ENCODE results near the gene IQGAP1. TPM values are rescaled to one million over a fixed set of nuclear protein-coding genes. Genes with fewer than 3 reads are reported as not detected.

Gene IQGAP1
- polyA plus RNA-seq, 2 of the 4 experiments (the other 2 are of a cell fraction): 100 to 168 TPM

GRCh38 chr15:90512981-90513380 lies 124.9 kb downstream of the IQGAP1 start:
- ChIA-PET CTCF (interaction anchor here (0.8 to 4.4 kb wide), 8 partner anchors 9 to 420 kb away, joined by 3 to 22 read pairs (median 5); no protein-coding TSS in a partner anchor), POLR2A (no interaction called here)
- ATAC-seq: peak in 1 of 2 experiments; percentile 40; a peak in 2 of 6 replicates
- no peaks in the 10 kb centered on the region for H3K9me3 ChIP-seq
- DNase-seq (ENCODE audit: low read depth in 1 of 2, low spot score in 1 of 2): no peak
- WGBS (ENCODE audit: missing lambda C conversion rate): 87% methylated on average over 3 of the region's 3 CpGs
- H3K4me2 ChIP-seq: no peak overlapping the region
- peaks cover 6% of the 10 kb centered on the region for H3K4me1 ChIP-seq
- H3K4me3 ChIP-seq: no peak overlapping the region
- no peak for FAIRE-seq
- TF ChIP-seq EP300 (IDR thresholded peaks at IDR 0.05) (no peak), CBX2 (IDR thresholded peaks at IDR 0.05; ENCODE audit: borderline replicate concordance, low read depth) (no peak), POLR2A (IDR thresholded peaks at IDR 0.05; ENCODE audit: low read length) (no peak), HOXB13 (CRISPR knock-in tag; IDR thresholded peaks at IDR 0.05; ENCODE audit: low read depth) (no peak), SREBF2 (IDR thresholded peaks at IDR 0.05) (no peak), CHD2 (IDR thresholded peaks at IDR 0.05; ENCODE audit: low read length, partially characterized antibody) (no peak), EHF (CRISPR knock-in tag; IDR thresholded peaks at IDR 0.05) (no peak), CBX8 (IDR thresholded peaks at IDR 0.05) (no peak), RCOR1 (IDR thresholded peaks at IDR 0.05; ENCODE audit: low read depth, low read length) (no peak), RAD21 (conservative IDR thresholded peaks at IDR 0.05 in 1 of 2, IDR thresholded peaks at IDR 0.05 in 1 of 2) (no peak), MAFK (IDR thresholded peaks at IDR 0.05; ENCODE audit: partially characterized antibody) (no peak), POLR2AphosphoS2 (conservative IDR thresholded peaks at IDR 0.05; ENCODE audit: low read length) (no peak)
- H3K27ac ChIP-seq: no peak overlapping the region

- Histone ChIP-seq H3K4me3 (no peak overlapping the region), H3K27ac (no peak overlapping the region), H3K4me2 (0 out of 3 replicates have a peak overlapping the region, but pooled peaks have one; percentile 9), H3K4me1 (peaks cover 6% of the 10 kb centered on the region), H3K9me3 (no peaks in the 10 kb centered on the region)
- POLR2A ChIA-PET: no interaction called here
- FAIRE-seq: no peak
- CTCF ChIA-PET: interaction anchor here (0.7 to 3.6 kb wide), 8 partner anchors 9 to 372 kb away, joined by 3 to 22 read pairs (median 4); no protein-coding TSS in a partner anchor
- TF ChIP-seq RARB (CRISPR knock-in tag; IDR thresholded peaks at IDR 0.05) (no peak), MAFK (IDR thresholded peaks at IDR 0.05; ENCODE audit: partially characterized antibody) (no peak), ATOH8 (CRISPR knock-in tag; IDR thresholded peaks at IDR 0.05; ENCODE audit: low read depth) (no peak), EHF (CRISPR knock-in tag; IDR thresholded peaks at IDR 0.05) (no peak), GATA3 (IDR thresholded peaks at IDR 0.05; ENCODE audit: borderline replicate concordance) (no peak), HDAC2 (IDR thresholded peaks at IDR 0.05) (no peak), MAX (IDR thresholded peaks at IDR 0.05) (no peak), ZNF302 (CRISPR knock-in tag; IDR thresholded peaks at IDR 0.05) (no peak), RFX5 (IDR thresholded peaks at IDR 0.05) (no peak), REST (IDR thresholded peaks at IDR 0.05) (no peak), NPAS2 (CRISPR knock-in tag; IDR thresholded peaks at IDR 0.05; ENCODE audit: borderline replicate concordance) (no peak), CTCF (IDR thresholded peaks at IDR 0.05) (no peak), CHD2 (IDR thresholded peaks at IDR 0.05; ENCODE audit: low read length, partially characterized antibody) (no peak), CHD4 (IDR thresholded peaks at IDR 0.05; ENCODE audit: borderline replicate concordance) (no peak), POLR2AphosphoS2 (conservative IDR thresholded peaks at IDR 0.05; ENCODE audit: low read length) (no peak), E2F6 (IDR thresholded peaks at IDR 0.05; ENCODE audit: borderline replicate concordance, low read depth) (no peak), POLR2A (IDR thresholded peaks at IDR 0.05; ENCODE audit: low read length) (no peak), TP53 (CRISPR knock-in tag; IDR thresholded peaks at IDR 0.05) (no peak), ELK1 (IDR thresholded peaks at IDR 0.05; ENCODE audit: low read depth, low read length) (no peak)
- WGBS (ENCODE audit: missing lambda C conversion rate): 60% methylated on average over 2 of the region's 2 CpGs
- DNase-seq (ENCODE audit: low read depth in 1 of 2, low spot score in 1 of 2): no peak
- ATAC-seq: peak in 1 of 2 experiments; percentile 42; a peak in 3 of 6 replicates
Measured at GRCh38 chr15:90513448-90513847, 125.4 kb downstream of the IQGAP1 start.

Measured in A549 (cell line).